Subcutaneous abdominal adipose tissue (tissue), 5 donors: ENCODE data around the gene AREG.
"Not testable (repeated sequence)": the region's sequence is repeated elsewhere in the genome, so short reads cannot be mapped to it uniquely, and the experiment has no call there.

ENCODE experiments used
- H3K27ac ChIP-seq: one replicate; pipeline ENCODE4 v1.7.0; 2013; ENCODE audit warnings: low read depth, mild to moderate bottlenecking, inconsistent platforms, low read length, moderate library complexity
- H3K27me3 ChIP-seq, 5 donors: one replicate each; pipeline ENCODE4 v1.7.0; 2013; ENCODE audit warnings: low read length in 5 of 5, inconsistent platforms in 1 of 5; ENCODE audit not compliant: control insufficient read depth in 5 of 5, insufficient read depth in 4 of 5
- H3K36me3 ChIP-seq, 5 donors: one replicate each; pipeline ENCODE4 v1.7.0; 2013; ENCODE audit warnings: low read length in 5 of 5; ENCODE audit not compliant: control insufficient read depth in 5 of 5, insufficient read depth in 5 of 5
- H3K4me1 ChIP-seq, 5 donors: one replicate each; pipeline ENCODE4 v1.7.0; 2013; ENCODE audit warnings: low read length in 5 of 5, mild to moderate bottlenecking in 3 of 5, moderate library complexity in 1 of 5; ENCODE audit not compliant: control insufficient read depth in 5 of 5, insufficient read depth in 5 of 5
- H3K4me3 ChIP-seq, 5 donors: one replicate each; pipeline ENCODE4 v1.7.0; 2013; ENCODE audit warnings: low read length in 5 of 5, low read depth in 1 of 5
- H3K9ac ChIP-seq, 5 donors: one replicate each; pipeline ENCODE4 v1.7.0; 2013; ENCODE audit warnings: low read length in 5 of 5, mild to moderate bottlenecking in 4 of 5, moderate library complexity in 3 of 5
- H3K9me3 ChIP-seq, 5 donors: one replicate each; pipeline ENCODE4 v1.7.0; 2013; ENCODE audit warnings: low read length in 5 of 5; ENCODE audit not compliant: control insufficient read depth in 5 of 5
- donor health status: healthy.
- donor health status: healthy.
- donor health status: healthy.
- donor health status: healthy.
- donor health status: healthy.

AREG gene, protein sequence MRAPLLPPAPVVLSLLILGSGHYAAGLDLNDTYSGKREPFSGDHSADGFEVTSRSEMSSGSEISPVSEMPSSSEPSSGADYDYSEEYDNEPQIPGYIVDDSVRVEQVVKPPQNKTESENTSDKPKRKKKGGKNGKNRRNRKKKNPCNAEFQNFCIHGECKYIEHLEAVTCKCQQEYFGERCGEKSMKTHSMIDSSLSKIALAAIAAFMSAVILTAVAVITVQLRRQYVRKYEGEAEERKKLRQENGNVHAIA

DNA sequence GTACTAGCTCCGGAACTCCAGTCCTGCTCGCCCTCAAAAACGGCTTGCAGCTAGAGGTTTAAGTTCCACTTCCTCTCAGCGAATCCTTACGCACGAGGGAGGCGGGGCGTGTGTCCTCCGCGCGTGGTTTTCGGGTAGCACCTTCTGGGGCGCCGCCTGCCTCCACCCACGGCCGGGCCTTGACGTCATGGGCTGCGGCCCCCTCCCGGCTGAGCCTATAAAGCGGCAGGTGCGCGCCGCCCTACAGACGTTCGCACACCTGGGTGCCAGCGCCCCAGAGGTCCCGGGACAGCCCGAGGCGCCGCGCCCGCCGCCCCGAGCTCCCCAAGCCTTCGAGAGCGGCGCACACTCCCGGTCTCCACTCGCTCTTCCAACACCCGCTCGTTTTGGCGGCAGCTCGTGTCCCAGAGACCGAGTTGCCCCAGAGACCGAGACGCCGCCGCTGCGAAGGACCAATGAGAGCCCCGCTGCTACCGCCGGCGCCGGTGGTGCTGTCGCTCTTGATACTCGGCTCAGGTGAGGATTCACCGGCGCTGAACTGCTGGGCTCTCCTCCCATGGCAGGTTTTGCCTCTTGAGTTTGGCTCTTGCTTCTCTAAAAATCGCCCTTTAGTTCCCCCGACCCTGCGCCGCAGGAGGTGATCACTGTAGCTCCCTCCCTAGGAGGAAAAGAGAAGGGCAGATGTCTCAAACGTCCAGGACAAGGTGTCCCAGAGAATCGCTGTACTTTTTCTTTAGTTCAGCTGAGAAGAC is at the start of gene AREG:
Gene AREG (plus strand): TSS at position 246 of the 752 bp plus-strand sequence. CDS start 210 bp downstream, at position 456.
- peaks cover 0 to 10% (median 7%) of the 10 kb centered on the region in 5 donors for H3K4me1 ChIP-seq
- H3K4me3 ChIP-seq = peak within 1 kb of the TSS; percentile 67 to 85 (median 81)
- H3K9ac ChIP-seq = peak within 1 kb of the TSS; percentile 56 to 83 (median 71)
- peak within 1 kb of the TSS; percentile 62 for H3K27ac ChIP-seq
- no peaks in the 10 kb centered on the region for H3K9me3 ChIP-seq
- no peaks in the 10 kb centered on the region for H3K36me3 ChIP-seq
- H3K27me3 ChIP-seq = no peaks in the 10 kb centered on the region

DNA sequence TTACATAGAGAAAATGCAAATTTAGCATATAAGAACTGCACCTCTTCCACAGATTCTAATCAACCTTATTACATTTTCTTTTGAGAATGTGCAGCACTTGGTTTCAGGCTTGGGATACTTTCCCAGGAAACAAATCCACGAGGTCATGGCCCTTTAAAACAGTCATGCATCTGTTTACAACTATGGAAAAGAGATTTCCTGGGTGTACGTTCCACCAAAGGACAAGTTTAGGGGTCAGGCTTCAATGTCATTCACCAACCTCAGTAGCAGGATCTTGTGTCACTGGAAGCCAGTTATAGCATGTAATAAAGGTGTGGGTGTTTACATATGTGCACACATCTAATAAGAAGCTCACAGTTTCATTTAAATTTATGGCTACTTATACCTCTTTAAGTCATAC is 49.3 kb upstream of the AREG start:
- no peak overlapping the region for H3K27ac ChIP-seq
- H3K36me3 ChIP-seq = no peaks in the 10 kb centered on the region
- no peak overlapping the region for H3K9ac ChIP-seq
- H3K4me1 ChIP-seq = no peaks in the 10 kb centered on the region
- no peaks in the 10 kb centered on the region for H3K27me3 ChIP-seq
- no peak overlapping the region for H3K4me3 ChIP-seq
- H3K9me3 ChIP-seq = no peaks in the 10 kb centered on the region

DNA sequence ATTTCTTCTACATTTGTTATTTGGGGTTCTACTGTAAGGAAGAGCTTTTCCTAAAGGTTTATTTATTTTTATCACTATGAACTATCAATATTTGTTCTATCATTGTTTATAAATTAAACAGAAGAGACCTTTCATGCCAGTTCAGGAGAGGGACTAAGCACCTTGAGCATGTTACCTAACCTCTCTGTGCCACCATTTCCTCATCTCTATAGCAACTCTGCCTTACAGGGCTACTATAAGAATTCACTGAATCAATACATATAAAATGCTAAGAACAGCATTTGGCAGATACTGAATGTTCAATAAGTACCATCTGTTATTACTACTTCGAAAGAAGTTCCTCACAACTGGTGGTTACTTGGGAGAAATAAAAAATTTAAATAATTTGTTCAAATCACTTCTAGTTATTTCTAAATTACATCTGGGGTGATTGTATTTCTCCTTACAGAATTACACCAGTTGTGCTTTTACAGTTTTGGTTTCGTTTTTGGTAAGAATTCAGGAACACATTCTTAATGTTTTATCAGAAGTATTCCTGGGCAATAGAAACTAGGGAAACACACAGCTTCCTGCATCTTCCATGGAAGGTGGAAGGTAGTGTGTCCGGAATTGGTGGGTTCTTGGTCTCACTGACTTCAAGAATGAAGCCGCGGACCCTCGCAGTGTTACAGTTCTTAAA is 47.0 kb upstream of the AREG start:
- peak overlapping the region in 2 of 5 donors; percentile 47 to 58 for H3K9ac ChIP-seq
- H3K4me1 ChIP-seq = no peaks in the 10 kb centered on the region
- H3K27ac ChIP-seq = no peak overlapping the region
- no peaks in the 10 kb centered on the region for H3K36me3 ChIP-seq
- H3K27me3 ChIP-seq = no peaks in the 10 kb centered on the region
- no peaks in the 10 kb centered on the region for H3K9me3 ChIP-seq
- H3K4me3 ChIP-seq = peak overlapping the region; percentile 32 to 62 (median 51)

DNA sequence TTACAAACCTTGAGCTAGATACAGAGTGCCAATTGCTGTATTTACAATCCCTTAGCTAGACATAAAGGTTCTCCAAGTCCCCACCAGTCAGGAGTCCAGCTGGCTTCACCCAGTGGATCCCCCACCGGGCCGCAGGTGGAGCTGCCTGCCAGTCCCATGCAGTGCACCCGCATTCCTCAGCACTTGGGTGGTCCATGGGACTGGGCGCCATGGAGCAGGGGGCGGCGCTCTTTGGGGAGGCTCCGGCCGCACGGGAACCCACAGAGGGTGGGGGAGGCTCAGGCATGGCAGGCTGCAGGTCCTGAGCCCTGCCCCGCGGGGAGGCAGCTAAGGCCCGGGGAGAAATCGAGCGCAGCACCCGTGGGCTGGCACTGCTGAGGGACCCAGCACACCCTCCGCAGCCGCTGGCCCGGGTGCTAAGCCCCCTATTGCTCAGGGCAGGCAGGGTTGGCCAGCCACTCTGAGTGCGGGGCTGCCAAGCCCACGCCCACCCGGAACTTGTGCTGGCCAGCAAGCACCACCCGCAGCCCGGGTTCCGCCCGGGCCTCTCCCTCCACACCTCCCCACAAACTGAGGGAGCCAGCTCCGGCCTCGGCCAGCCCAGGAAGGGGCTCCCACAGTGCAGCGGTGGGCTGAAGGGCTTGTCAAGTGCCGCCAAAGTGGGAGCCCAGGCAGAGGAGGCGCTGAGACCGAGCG is 45.9 kb upstream of the AREG start:
- not testable (repeated sequence) for H3K27ac ChIP-seq, H3K36me3 ChIP-seq, H3K9me3 ChIP-seq, H3K4me1 ChIP-seq, H3K9ac ChIP-seq, H3K27me3 ChIP-seq
- H3K4me3 ChIP-seq = peak overlapping the region in 1 of 5 donors; percentile 62

DNA sequence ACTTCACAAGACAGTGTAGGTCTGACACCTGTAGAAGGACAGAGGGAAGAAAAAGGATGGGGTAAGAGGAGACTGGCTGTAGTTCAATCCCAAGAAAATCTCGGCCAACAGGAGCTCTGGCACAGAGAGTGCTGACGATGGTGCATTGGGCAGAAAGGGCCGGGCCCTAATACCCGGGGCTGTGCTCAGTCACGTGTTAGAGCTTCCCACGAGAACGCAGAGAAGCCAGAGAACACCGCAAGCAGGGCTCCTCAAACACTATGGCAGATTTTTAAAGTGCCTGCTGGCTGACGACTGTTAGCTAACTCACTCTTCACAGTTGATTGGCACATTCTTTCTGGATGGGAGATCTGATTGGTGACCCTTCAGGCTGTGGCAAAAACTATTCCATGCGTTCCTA is 44.5 kb upstream of the AREG start:
- no peak overlapping the region for H3K4me3 ChIP-seq
- H3K9me3 ChIP-seq = no peaks in the 10 kb centered on the region
- no peak overlapping the region for H3K27ac ChIP-seq
- no peaks in the 10 kb centered on the region for H3K36me3 ChIP-seq
- H3K9ac ChIP-seq = no peak overlapping the region
- no peaks in the 10 kb centered on the region for H3K4me1 ChIP-seq
- H3K27me3 ChIP-seq = no peaks in the 10 kb centered on the region

DNA sequence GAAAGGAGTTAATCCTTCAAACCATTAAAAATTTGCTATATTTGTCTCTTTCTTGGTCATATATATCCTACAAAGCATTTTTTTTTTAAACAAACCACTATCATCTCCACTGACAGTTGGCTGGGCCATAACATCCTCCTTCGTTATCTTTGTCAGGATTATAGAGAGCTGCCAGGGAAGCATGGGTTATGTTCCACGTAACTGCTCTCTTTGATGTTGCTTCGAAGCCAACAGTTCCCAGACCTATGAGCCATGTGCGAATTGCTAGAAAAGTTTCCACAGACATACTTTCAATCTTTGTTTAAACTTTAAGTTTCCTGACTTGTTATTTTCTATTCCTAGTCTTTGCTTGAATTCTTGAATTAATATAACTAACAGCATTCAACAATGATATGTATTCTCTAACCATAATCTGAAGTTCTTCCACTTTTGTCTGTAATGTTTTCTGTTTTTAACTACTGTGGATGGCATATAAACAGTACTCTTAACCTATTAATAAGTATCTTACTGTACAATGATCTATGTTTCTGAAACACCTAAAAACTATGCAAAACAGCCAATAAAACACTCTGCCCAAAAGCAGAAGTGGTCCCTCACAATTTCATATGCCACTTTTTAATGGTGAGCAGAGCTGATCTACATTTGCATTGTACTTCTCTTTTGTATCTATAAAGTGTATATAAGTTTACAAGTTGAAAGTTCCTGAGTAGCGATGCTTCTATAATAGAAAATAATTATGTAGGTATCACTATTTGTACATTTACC is 42.1 kb upstream of the AREG start:
- no peak overlapping the region for H3K27ac ChIP-seq
- no peak overlapping the region for H3K9ac ChIP-seq
- H3K4me1 ChIP-seq = no peaks in the 10 kb centered on the region
- H3K9me3 ChIP-seq = no peaks in the 10 kb centered on the region
- no peaks in the 10 kb centered on the region for H3K36me3 ChIP-seq
- H3K27me3 ChIP-seq = no peaks in the 10 kb centered on the region
- H3K4me3 ChIP-seq = no peak overlapping the region

DNA sequence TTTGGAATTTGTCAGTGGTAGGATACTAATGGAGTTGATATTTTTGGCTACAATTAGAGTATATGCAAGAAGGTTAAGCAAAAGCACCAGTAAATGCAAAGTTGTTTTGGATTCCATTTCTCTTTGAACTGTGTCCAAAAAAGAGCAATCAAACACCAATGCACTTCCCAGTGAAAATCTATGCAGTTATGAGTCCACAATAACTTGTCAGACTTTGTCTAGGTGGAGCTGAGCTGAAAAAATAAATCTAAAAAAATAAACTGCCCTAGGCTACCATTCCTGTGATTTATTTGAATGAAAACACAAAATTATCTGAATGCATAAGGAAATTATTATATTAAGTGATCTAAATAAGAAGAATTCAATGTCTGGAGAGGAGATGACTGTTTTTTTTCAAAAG is 37.0 kb upstream of the AREG start:
- Histone ChIP-seq H3K9me3 (no peaks in the 10 kb centered on the region), H3K4me3 (no peak overlapping the region), H3K27ac (no peak overlapping the region), H3K4me1 (peaks cover 0 to 3% (median 0%) of the 10 kb centered on the region in 5 donors), H3K9ac (no peak overlapping the region), H3K36me3 (no peaks in the 10 kb centered on the region), H3K27me3 (no peaks in the 10 kb centered on the region)

DNA sequence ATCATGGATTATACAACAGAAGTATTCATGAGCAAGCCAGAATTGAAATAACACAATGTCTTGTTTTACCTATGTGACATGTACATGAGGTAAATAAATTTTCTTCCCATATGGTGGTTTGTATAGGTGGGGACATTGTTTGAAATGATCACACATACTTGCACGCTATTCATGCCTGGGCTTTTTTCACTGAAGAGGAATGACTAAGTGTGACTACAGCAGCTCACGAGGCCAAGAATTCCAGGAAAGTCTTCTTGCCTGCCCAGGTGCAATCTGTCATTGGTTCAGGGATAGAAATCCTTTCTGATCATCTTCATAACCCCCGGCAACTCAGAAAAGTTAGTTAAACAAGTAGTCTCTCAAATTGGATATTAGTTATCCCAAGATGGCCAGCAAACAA is 36.3 kb upstream of the AREG start:
- no peaks in the 10 kb centered on the region for H3K36me3 ChIP-seq
- no peak overlapping the region for H3K27ac ChIP-seq
- no peak overlapping the region for H3K4me3 ChIP-seq
- no peaks in the 10 kb centered on the region for H3K27me3 ChIP-seq
- H3K9ac ChIP-seq = no peak overlapping the region
- H3K9me3 ChIP-seq = no peaks in the 10 kb centered on the region
- peaks cover 0 to 3% (median 0%) of the 10 kb centered on the region in 5 donors for H3K4me1 ChIP-seq

DNA sequence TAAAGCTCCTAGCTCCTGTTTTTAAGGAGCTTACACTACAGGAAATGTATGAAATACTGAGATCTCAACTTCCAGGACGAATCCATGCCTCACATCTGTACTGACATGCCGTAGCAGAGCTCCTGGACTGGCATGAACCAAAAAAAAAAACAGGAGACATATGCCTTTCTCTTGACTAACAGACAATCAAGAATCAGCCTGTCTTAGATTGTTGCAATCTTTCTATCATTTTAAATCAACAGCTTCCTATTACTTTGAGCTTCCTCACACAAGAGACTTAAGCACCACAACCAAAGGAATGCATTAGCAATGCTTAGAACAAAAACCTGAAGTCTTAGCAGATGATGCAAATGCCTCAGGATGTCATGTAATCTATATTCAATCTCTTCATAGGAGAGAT is 34.7 kb upstream of the AREG start:
- no peaks in the 10 kb centered on the region for H3K36me3 ChIP-seq
- H3K27ac ChIP-seq = no peak overlapping the region
- peaks cover 0 to 3% (median 0%) of the 10 kb centered on the region in 5 donors for H3K4me1 ChIP-seq
- H3K9me3 ChIP-seq = no peaks in the 10 kb centered on the region
- no peaks in the 10 kb centered on the region for H3K27me3 ChIP-seq
- H3K4me3 ChIP-seq = no peak overlapping the region
- H3K9ac ChIP-seq = no peak overlapping the region
